ENCODE results near the gene WDFY4. TPM values are rescaled to one million over a fixed set of nuclear protein-coding genes. Genes with fewer than 3 reads are reported as not detected.

The WDFY4 gene
- total and polyA plus RNA-seq, 9 of the 15 experiments (the other 6 are each of a cell fraction or from before 2014, with no cell fraction given) = 0.01 to 0.02 (median 0.01) TPM; not detected in 6

GRCh38 chr10:48684463-48684791 lies 246 bp upstream of the WDFY4 start (continued):
- TF ChIP-seq E2F1 (CRISPR knock-in tag; IDR thresholded peaks at IDR 0.05) = no peak
- TF ChIP-seq, protein P1, sequence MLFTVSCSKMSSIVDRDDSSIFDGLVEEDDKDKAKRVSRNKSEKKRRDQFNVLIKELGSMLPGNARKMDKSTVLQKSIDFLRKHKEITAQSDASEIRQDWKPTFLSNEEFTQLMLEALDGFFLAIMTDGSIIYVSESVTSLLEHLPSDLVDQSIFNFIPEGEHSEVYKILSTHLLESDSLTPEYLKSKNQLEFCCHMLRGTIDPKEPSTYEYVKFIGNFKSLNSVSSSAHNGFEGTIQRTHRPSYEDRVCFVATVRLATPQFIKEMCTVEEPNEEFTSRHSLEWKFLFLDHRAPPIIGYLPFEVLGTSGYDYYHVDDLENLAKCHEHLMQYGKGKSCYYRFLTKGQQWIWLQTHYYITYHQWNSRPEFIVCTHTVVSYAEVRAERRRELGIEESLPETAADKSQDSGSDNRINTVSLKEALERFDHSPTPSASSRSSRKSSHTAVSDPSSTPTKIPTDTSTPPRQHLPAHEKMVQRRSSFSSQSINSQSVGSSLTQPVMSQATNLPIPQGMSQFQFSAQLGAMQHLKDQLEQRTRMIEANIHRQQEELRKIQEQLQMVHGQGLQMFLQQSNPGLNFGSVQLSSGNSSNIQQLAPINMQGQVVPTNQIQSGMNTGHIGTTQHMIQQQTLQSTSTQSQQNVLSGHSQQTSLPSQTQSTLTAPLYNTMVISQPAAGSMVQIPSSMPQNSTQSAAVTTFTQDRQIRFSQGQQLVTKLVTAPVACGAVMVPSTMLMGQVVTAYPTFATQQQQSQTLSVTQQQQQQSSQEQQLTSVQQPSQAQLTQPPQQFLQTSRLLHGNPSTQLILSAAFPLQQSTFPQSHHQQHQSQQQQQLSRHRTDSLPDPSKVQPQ (CRISPR knock-in tag; IDR thresholded peaks at IDR 0.05; ENCODE audit: borderline replicate concordance) = no peak

GRCh38 chr10:48685731-48686130 lies 1.1 kb downstream of the WDFY4 start:
- no TSS peak for BruUV-seq (replicated peaks)

More at GRCh38 chr10:48685731-48686130, 1.1 kb downstream of the WDFY4 start:
- TF ChIP-seq POLR2G (IDR thresholded peaks at IDR 0.05; ENCODE audit: low read depth, low read length) (no peak), ZBTB33 (CRISPR knock-in tag; IDR thresholded peaks at IDR 0.05) (no peak), ETS2 (tag; IDR thresholded peaks at IDR 0.05; ENCODE audit: borderline replicate concordance, poor library complexity, severe bottlenecking) (no peak), YY1 (IDR thresholded peaks at IDR 0.05; ENCODE audit: borderline replicate concordance in 1 of 3, control insufficient read depth in 1 of 3, extremely low read depth in 1 of 3, insufficient read depth in 3 of 3, insufficient read length in 1 of 3, insufficient replicate concordance in 2 of 3, low read depth in 1 of 3, low read length in 2 of 3) (no peak), PPARD (CRISPR knock-in tag; IDR thresholded peaks at IDR 0.05) (no peak), ARHGAP35 (IDR thresholded peaks at IDR 0.05; ENCODE audit: partially characterized antibody) (no peak), SRSF7 (optimal IDR thresholded peaks at IDR 0.05; ENCODE audit: low read depth, low read length) (no peak), SMARCB1 (IDR thresholded peaks at IDR 0.05; ENCODE audit: insufficient read length, low read depth) (no peak), NCOR1 (IDR thresholded peaks at IDR 0.05) (no peak), HES1 (IDR thresholded peaks at IDR 0.05; ENCODE audit: low read depth) (no peak), HCFC1 (IDR thresholded peaks at IDR 0.05; ENCODE audit: low read depth, low read length) (no peak), FOXP1 (CRISPR knock-in tag; IDR thresholded peaks at IDR 0.05) (no peak)
- 3% methylated on average over 6 of the region's 6 CpGs for WGBS (ENCODE audit: insufficient coverage, low coverage, missing lambda C conversion rate)
- Histone ChIP-seq H3K79me2 (ENCODE audit: control insufficient read depth, insufficient read depth, low read length) (no peaks in the 10 kb centered on the region), H3K27me3 (ENCODE audit: control insufficient read depth in 2 of 2, insufficient read depth in 2 of 2, low read length in 2 of 2) (peaks cover 23 to 24% of the 10 kb centered on the region in 2 experiments; a peak in 4 of 5 replicates), H3K9me3 (replicated peaks; ENCODE audit: control insufficient read depth, insufficient read depth, low read depth, low read length) (no peaks in the 10 kb centered on the region), H3K9ac (ENCODE audit: insufficient read depth in 1 of 2, low read depth in 2 of 2, low read length in 2 of 2) (no peak overlapping the region), H3K4me2 (ENCODE audit: insufficient read depth, low read length) (no peak overlapping the region), H3K4me3 (no peak overlapping the region), H3K9me1 (ENCODE audit: control insufficient read depth, insufficient read depth, low read length) (no peaks in the 10 kb centered on the region), H3K4me1 (replicated peaks in 1 of 2; ENCODE audit: control insufficient read depth in 2 of 2, insufficient read depth in 2 of 2, low read length in 2 of 2) (peaks cover 0 to 7% of the 10 kb centered on the region in 2 experiments; a peak in 1 of 5 replicates), H3K36me3 (ENCODE audit: control insufficient read depth, insufficient read depth, low read length) (no peaks in the 10 kb centered on the region), H3K27ac (ENCODE audit: extremely low read depth, low read depth, low read length) (no peak overlapping the region), H2AFZ (ENCODE audit: low read depth, low read length) (no peak overlapping the region), H4K20me1 (replicated peaks; ENCODE audit: control insufficient read depth, insufficient read depth, low read length) (no peaks in the 10 kb centered on the region)
- ChIA-PET POLR2A (no interaction called here), CTCF (ENCODE audit: low intra/inter-chr PET ratio) (no interaction called here)
- FAIRE-seq (no peak), DNase-seq (ENCODE audit: extremely low read depth in 1 of 4, low spot score in 3 of 4) (no peak), ATAC-seq (no peak)
- in situ Hi-C loops (cut with MboI) (no loop called here), intact Hi-C loops (cut with micrococcal nuclease) (no loop called here)
